ENCODE measurements around the gene JARID2.

DNA sequence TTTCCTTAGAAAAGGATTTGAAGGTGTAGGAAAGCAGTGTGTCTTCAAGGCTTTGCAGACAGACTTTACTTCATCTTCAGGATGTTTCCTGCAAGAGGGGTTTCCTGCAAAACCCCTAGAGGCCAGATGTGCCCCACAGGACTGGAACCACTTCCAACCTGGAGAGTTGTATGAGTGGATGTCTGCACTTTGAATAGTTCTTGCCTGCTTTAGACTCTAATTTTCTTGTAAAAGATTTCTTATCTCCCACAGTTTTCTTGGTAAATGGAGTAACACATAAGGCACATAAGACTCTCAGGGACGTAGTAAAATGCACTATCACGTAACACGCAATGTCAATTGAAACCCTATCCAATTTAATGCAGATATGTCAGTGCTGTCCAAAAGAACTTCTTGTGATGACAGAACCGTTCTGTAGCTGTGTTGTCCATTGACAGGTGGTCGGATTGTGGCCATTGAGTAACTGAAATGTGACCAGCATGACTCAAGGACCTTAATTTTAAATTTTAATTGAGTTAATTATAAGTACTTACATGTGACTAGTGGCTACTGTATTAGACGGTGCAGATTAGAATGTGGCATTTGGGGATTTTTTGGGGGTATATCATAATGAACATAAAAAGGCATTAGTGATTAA is 118.7 kb downstream of the JARID2 start:
- TF ChIP-seq, protein P1, sequence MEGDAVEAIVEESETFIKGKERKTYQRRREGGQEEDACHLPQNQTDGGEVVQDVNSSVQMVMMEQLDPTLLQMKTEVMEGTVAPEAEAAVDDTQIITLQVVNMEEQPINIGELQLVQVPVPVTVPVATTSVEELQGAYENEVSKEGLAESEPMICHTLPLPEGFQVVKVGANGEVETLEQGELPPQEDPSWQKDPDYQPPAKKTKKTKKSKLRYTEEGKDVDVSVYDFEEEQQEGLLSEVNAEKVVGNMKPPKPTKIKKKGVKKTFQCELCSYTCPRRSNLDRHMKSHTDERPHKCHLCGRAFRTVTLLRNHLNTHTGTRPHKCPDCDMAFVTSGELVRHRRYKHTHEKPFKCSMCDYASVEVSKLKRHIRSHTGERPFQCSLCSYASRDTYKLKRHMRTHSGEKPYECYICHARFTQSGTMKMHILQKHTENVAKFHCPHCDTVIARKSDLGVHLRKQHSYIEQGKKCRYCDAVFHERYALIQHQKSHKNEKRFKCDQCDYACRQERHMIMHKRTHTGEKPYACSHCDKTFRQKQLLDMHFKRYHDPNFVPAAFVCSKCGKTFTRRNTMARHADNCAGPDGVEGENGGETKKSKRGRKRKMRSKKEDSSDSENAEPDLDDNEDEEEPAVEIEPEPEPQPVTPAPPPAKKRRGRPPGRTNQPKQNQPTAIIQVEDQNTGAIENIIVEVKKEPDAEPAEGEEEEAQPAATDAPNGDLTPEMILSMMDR (IDR thresholded peaks at IDR 0.05), result no peak
- TF ChIP-seq, protein P2, sequence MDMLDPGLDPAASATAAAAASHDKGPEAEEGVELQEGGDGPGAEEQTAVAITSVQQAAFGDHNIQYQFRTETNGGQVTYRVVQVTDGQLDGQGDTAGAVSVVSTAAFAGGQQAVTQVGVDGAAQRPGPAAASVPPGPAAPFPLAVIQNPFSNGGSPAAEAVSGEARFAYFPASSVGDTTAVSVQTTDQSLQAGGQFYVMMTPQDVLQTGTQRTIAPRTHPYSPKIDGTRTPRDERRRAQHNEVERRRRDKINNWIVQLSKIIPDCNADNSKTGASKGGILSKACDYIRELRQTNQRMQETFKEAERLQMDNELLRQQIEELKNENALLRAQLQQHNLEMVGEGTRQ (IDR thresholded peaks at IDR 0.05; ENCODE audit: borderline replicate concordance, low read depth, low read length), result no peak
- TF ChIP-seq POLR2AphosphoS5 (IDR thresholded peaks at IDR 0.05; ENCODE audit: low read depth, low read length), result no peak
- TF ChIP-seq EZH2phosphoT487 (IDR thresholded peaks at IDR 0.05; ENCODE audit: borderline replicate concordance, low read depth), result no peak
- TF ChIP-seq RAD21 (IDR thresholded peaks at IDR 0.05; ENCODE audit: low read length), result no peak
- TF ChIP-seq NRF1 (IDR thresholded peaks at IDR 0.05; ENCODE audit: low read depth, low read length), result no peak
- TF ChIP-seq MEF2A (IDR thresholded peaks at IDR 0.05; ENCODE audit: borderline replicate concordance, low read depth), result no peak
- TF ChIP-seq EP300 (IDR thresholded peaks at IDR 0.05; ENCODE audit: borderline replicate concordance in 1 of 2, low read depth in 1 of 2, low read length in 1 of 2), result no peak
- TF ChIP-seq TAF1 (IDR thresholded peaks at IDR 0.05; ENCODE audit: borderline replicate concordance, low read depth, low read length), result no peak
- TF ChIP-seq CHD2 (IDR thresholded peaks at IDR 0.05; ENCODE audit: low read length, partially characterized antibody), result no peak
- TF ChIP-seq SIN3A (IDR thresholded peaks at IDR 0.05; ENCODE audit: borderline replicate concordance, low read depth, low read length), result no peak

Measured in SK-N-SH (cell line).